Activated CD8-positive, alpha-beta T cell treated with anti-CD3 and anti-CD28 coated beads, Interleukin-2, amount 10 ng/mL, durations not matched to agents 7 days and 5 days (primary cell): ENCODE results near the gene RNH1. TPM values are rescaled to one million over a fixed set of nuclear protein-coding genes. Genes with fewer than 3 reads are reported as not detected.

ENCODE experiments used
- ATAC-seq: fragments of 150-1000 bp; cut with Tn5 transposase; one replicate; pipeline ENCODE4 v1.10.0; 2021; ENCODE audit warnings: moderate library complexity
- CTCF ChIA-PET: fragments of 350-600 bp; sonication (Branson Sonifier 250); formaldehyde crosslinking; loops from one replicate; lab custom pipeline; 2021; ENCODE audit warnings: antibody characterized with exemption; lab: Charles Lee
- POLR2A ChIA-PET: fragments of 350-600 bp; sonication (Branson Sonifier 250); formaldehyde crosslinking; loops from one replicate; lab custom pipeline; 2021; ENCODE audit warnings: antibody characterized with exemption; lab: Charles Lee
- DNase-seq: peaks from one replicate; pipeline ENCODE4 v3.0.0-alpha.2; 2020
- H3K27ac Mint-ChIP-seq: one replicate; pipeline ENCODE4 v1.8.0; 2021; ENCODE audit warnings: mild to moderate bottlenecking, mixed read lengths
- H3K27me3 Mint-ChIP-seq: one replicate; pipeline ENCODE4 v1.8.0; 2021; ENCODE audit warnings: low read depth, mixed read lengths
- H3K36me3 Mint-ChIP-seq: one replicate; pipeline ENCODE4 v1.8.0; 2021; ENCODE audit warnings: low read depth, mixed read lengths
- H3K4me1 Mint-ChIP-seq: one replicate; pipeline ENCODE4 v1.8.0; 2021; ENCODE audit warnings: low read depth, mixed read lengths
- H3K4me3 Mint-ChIP-seq: one replicate; pipeline ENCODE4 v1.8.0; 2021; ENCODE audit warnings: mild to moderate bottlenecking, mixed read lengths
- H3K9me3 Mint-ChIP-seq: one replicate; pipeline ENCODE4 v1.8.0; 2022; ENCODE audit warnings: mixed read lengths; ENCODE audit not compliant: insufficient read depth
- total RNA-seq, 2 experiments: library from RNA; stranded (reverse); gene quantifications; one replicate each; pipeline ENCODE4 v1.2.3, GENCODE V29; 2021

RNH1 gene
- total RNA-seq, 2 experiments from 2014 or later, result 104 to 105 TPM

GRCh38 chr11:447923-448731 lies 58.9 kb downstream of the RNH1 start:
- peak; percentile 97 for DNase-seq
- peak; percentile 77 for ATAC-seq
- Mint-ChIP-seq H3K4me3 (peak overlapping the region; percentile 83), H3K36me3 (peaks cover 10% of the 10 kb centered on the region), H3K4me1 (peaks cover 28% of the 10 kb centered on the region), H3K27me3 (peaks cover 8% of the 10 kb centered on the region), H3K9me3 (no peaks in the 10 kb centered on the region), H3K27ac (peak overlapping the region; percentile 97)
- ChIA-PET POLR2A (interaction anchor here (0.6 to 5.3 kb wide), 13 partner anchors 8 to 241 kb away, joined by 3 to 59 read pairs (median 3); partner anchors contain the start of genes BET1L, RIC8A, RNH1 and SIGIRR), CTCF (interaction anchor here (0.6 to 5.6 kb wide), 36 partner anchors 8 to 241 kb away, joined by 3 to 60 read pairs (median 4); partner anchors contain the start of genes BET1L, IFITM2, PHRF1 and PSMD13)

GRCh38 chr11:446891-447290 lies 60.2 kb downstream of the RNH1 start:
- POLR2A ChIA-PET, result interaction anchor here (0.6 to 5.3 kb wide), 2 partner anchors 31 to 275 kb away, joined by 3 to 59 read pairs; partner anchors contain the start of gene SIGIRR
- peaks cover 4% of the 10 kb centered on the region for H3K36me3 Mint-ChIP-seq
- peaks cover 8% of the 10 kb centered on the region for H3K27me3 Mint-ChIP-seq
- CTCF ChIA-PET, result interaction anchor here (1.1 to 5.2 kb wide), 5 partner anchors 32 to 160 kb away, joined by 3 to 60 read pairs (median 15); partner anchors contain the start of genes IFITM2 and SIGIRR
- no peak overlapping the region for H3K27ac Mint-ChIP-seq
- H3K4me1 Mint-ChIP-seq, result peaks cover 29% of the 10 kb centered on the region
- no peak for DNase-seq
- H3K9me3 Mint-ChIP-seq, result no peaks in the 10 kb centered on the region
- ATAC-seq, result no peak
- H3K4me3 Mint-ChIP-seq, result no peak overlapping the region

- peaks cover 8% of the 10 kb centered on the region for H3K27me3 Mint-ChIP-seq
- H3K4me1 Mint-ChIP-seq, result peaks cover 23% of the 10 kb centered on the region
- H3K36me3 Mint-ChIP-seq, result peaks cover 2% of the 10 kb centered on the region
- no peaks in the 10 kb centered on the region for H3K9me3 Mint-ChIP-seq
- no peak for ATAC-seq
- H3K27ac Mint-ChIP-seq, result no peak overlapping the region
- ChIA-PET POLR2A (interaction anchor here (0.6 to 5.3 kb wide), 2 partner anchors 30 to 276 kb away, joined by 3 to 59 read pairs; partner anchors contain the start of gene SIGIRR), CTCF (interaction anchor here (0.9 kb wide), 1 partner anchor 31 kb away, joined by 3 read pairs; the partner anchor contains the start of gene SIGIRR)
- H3K4me3 Mint-ChIP-seq, result no peak overlapping the region
- DNase-seq, result no peak
Observed at GRCh38 chr11:445765-446588, 61.1 kb downstream of the RNH1 start.

Other genes starting within 250 kb of the RNH1 start
- gene NLRP6, start 228.8 kb downstream of the RNH1 start, total RNA-seq, result 10 to 100 TPM; 29.7 to 30.8 TPM
- 100 to 1,000 TPM; 487 to 541 TPM for gene PGGHG, start 218.1 kb downstream of the RNH1 start, total RNA-seq
- gene IFITM5, start 207.7 kb downstream of the RNH1 start, total RNA-seq, result not detected
- 1,000 to 10,000 TPM; 2,197 to 2,304 TPM for gene IFITM2, start 199.4 kb downstream of the RNH1 start, total RNA-seq
- 1,000 to 10,000 TPM; 1,265 to 1,278 TPM for gene IFITM1, start 193.2 kb downstream of the RNH1 start, total RNA-seq
- 100 to 1,000 TPM; 174 to 182 TPM for gene IFITM3, start 186.4 kb downstream of the RNH1 start, total RNA-seq
- gene B4GALNT4, start 137.7 kb downstream of the RNH1 start, total RNA-seq, result under 1 TPM; 0.26 to 0.52 TPM
- gene PKP3, start 113.0 kb downstream of the RNH1 start, total RNA-seq, result under 1 TPM in 1 of 2 experiments, not detected in 1; 0.13 TPM
- 100 to 1,000 TPM; 160 to 168 TPM for gene SIGIRR, start 92.2 kb downstream of the RNH1 start, total RNA-seq
- 10 to 100 TPM; 72.6 to 78.9 TPM for gene ANO9, start 65.2 kb downstream of the RNH1 start, total RNA-seq
- 10 to 100 TPM; 24.6 to 26.1 TPM for gene PTDSS2, start 57.0 kb downstream of the RNH1 start, total RNA-seq
- gene HRAS, start 28.3 kb upstream of the RNH1 start, total RNA-seq, result 10 to 100 TPM; 58.7 to 68.9 TPM
- gene LRRC56, start 30.3 kb upstream of the RNH1 start, total RNA-seq, result 1 to 10 TPM; 1.9 to 2.2 TPM
- gene LMNTD2, start 53.5 kb upstream of the RNH1 start, total RNA-seq, result under 1 TPM; 0.34 to 0.81 TPM
- gene RASSF7, start 53.7 kb upstream of the RNH1 start, total RNA-seq, result 10 to 100 TPM; 32.2 to 36.1 TPM
- 10 to 100 TPM; 53.7 to 58.1 TPM for gene PHRF1, start 69.2 kb upstream of the RNH1 start, total RNA-seq
- gene IRF7, start 108.7 kb upstream of the RNH1 start, total RNA-seq, result 100 to 1,000 TPM; 120 to 136 TPM
- gene CDHR5, start 117.7 kb upstream of the RNH1 start, total RNA-seq, result not detected
- not detected for gene SCT, start 119.9 kb upstream of the RNH1 start, total RNA-seq
- gene DRD4, start 130.0 kb upstream of the RNH1 start, total RNA-seq, result under 1 TPM; 0.42 to 0.76 TPM
- 10 to 100 TPM; 34.1 to 36.7 TPM for gene DEAF1, start 188.0 kb upstream of the RNH1 start, total RNA-seq
- 10 to 100 TPM; 27.1 to 29.8 TPM for gene TMEM80, start 188.6 kb upstream of the RNH1 start, total RNA-seq
- 10 to 100 TPM; 13.9 to 15.0 TPM for gene EPS8L2, start 199.0 kb upstream of the RNH1 start, total RNA-seq
- gene TALDO1, start 240.2 kb upstream of the RNH1 start, total RNA-seq, result 100 to 1,000 TPM; 278 to 289 TPM